HG03060 (cell line): ENCODE results near the gene ZDHHC14.
"Not testable (repeated sequence)": the region's sequence is repeated elsewhere in the genome, so short reads cannot be mapped to it uniquely, and the experiment has no call there.

Experiments
- ATAC-seq: cut with Tn5 transposase; IDR thresholded peaks from one replicate; pipeline ENCODE4 v1.9.1; 2021; ENCODE audit warnings: low read depth, moderate number of reproducible peaks; ENCODE audit not compliant: unreplicated experiment

The ZDHHC14 gene

GRCh38 chr6:157461000-157461915 is 80.3 kb downstream of the ZDHHC14 start:
- peak; percentile 45 for ATAC-seq

DNA sequence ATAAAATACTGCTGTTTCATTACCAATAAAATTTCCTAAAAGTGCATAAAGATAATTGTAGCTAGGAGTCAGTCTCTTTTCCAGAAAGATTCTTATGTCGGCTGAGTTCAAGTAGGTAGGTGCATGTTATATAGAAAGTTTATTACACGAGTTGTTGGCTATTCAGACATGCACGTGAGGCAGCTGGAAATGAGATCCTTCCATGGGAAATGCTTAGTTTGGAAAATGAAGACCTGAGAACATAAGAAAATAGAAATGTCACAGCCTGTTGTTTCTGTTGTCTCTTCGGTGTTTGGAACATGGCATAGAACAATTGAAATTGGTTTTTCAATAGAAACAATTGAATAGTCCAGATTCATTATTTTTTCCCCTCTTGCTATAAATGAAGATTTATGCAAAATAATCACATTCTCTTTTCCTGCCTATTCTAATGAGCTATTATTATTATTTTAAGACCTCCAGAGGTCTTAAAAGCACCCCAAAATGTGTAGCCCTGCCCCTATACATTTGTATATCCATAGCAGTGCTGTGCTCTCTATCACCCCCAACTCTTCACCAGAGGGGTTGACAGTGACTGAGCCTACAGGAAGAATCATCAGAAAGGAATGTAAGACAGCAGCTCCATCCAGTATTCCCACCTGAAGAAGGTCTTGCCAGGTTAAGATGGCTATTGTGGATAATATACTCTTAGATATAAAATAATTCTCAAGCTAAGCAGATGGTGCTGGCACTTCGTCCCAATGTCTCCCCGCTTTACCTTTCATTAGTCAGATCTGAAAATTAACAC is 82.2 kb downstream of the ZDHHC14 start:
- no peak for ATAC-seq

DNA sequence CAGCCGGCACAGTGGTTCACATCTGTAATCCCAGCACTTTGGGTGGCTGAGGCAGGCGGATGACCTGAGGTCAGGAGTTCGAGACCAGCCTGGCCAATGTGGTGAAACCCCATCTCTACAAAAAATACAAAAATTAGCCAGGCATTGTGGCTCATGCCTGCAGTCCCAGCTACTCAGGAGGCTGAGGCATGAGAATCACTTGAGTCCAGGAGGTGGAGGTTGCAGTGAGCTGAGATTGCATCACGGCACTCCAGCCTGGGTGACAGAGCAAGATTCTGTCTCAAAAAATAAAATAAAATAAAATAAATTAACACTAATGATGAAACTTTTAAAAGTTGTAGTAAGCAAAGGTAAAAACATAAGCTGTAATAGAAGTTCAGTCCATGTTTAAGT is 82.7 kb downstream of the ZDHHC14 start:
- not testable (repeated sequence) for ATAC-seq

GRCh38 chr6:157464653-157465535 is 83.9 kb downstream of the ZDHHC14 start:
- ATAC-seq: peak; percentile 45

DNA sequence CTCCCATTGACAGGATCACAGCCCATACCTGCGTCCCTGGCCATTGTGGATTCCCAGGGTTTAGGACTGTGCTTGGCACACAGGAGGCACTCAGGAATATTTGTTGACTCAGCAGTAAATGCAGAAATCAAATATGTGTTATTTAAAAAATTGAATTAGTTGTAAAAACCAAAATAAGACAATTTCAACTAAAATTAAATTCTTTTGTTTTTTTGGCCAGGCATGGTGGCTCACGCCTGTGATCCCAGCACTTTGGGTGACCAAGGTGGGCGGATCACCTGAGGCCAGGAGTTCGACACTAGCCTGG is 85.3 kb downstream of the ZDHHC14 start:
- no peak for ATAC-seq

- ATAC-seq: not testable (repeated sequence)
These were observed 86.3 kb downstream of the ZDHHC14 start for GRCh38 chr6:157467339-157467738.

GRCh38 chr6:157468054-157468453 is 87.1 kb downstream of the ZDHHC14 start:
- no peak for ATAC-seq

GRCh38 chr6:157468574-157468973 is 87.6 kb downstream of the ZDHHC14 start:
- no peak for ATAC-seq

GRCh38 chr6:157469378-157469777 is 88.4 kb downstream of the ZDHHC14 start:
- ATAC-seq: no peak

DNA sequence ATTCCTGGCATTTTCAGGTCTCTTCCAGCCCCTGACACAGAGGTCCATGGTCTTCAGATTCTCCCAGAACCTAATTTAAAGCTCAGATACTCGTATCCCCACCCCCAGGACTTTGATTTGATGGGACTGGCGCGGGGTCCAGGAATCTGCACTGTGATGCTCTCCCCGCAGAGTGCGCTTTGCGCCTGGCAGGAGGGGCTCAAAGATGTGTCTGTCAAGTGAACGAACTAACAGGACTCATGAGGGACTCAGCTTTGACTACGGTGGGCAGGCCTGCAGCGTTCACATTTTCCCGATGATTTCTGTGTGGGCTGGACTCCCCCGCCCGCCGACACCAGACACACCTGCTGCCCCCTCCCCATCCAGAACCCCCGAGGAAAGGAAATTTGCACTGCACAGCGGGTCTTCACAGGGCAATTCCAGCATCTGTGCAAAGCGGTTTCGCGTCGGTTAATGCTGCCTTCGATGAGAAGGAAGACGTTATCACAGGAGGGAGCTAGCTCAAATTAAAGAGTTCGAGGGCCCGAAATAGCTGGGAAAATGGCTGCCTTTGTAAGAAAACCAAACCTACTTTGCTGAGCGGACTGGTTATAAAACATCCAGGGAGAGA is 90.2 kb downstream of the ZDHHC14 start:
- ATAC-seq: no peak

DNA sequence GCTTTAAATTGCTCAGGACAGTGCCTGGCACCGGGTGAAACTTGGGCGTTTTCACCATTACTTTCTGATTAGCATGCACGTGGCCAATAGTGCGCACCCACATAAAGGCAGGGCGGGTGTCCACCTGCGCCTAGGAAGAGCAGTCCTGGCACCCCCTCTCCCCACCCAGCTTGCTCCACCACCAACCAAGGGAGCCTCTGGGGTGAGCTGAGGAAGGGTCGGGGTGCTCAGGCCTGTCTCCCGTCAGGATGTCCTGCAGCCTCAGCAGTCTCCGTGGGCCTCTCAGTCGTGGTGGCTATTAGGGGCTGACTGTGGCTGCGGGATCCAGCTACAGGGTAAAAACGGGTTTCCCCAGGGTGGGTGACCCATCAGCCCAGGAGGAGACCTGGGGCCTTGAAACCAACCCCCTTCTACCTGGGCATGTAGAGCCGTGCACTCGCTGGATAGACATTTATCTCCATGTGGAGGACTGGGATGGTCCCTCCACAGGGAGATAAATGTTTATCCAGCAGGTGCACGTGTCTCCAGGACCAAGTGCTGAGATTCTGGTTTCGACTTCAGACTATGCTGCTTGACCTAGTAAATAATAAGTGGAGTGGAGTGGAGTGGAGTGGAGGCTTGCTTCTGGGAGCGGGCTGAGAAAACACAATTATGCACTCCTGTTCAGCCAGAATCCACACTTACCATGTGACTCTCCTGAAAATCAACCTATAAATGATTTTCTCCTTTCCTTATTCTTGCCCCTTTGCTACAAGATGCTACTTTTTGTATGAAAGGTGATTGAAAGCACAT is 91.1 kb downstream of the ZDHHC14 start:
- ATAC-seq: no peak

GRCh38 chr6:157476797-157477196 is 95.8 kb downstream of the ZDHHC14 start:
- no peak for ATAC-seq

GRCh38 chr6:157478926-157479325 is 97.9 kb downstream of the ZDHHC14 start:
- ATAC-seq: no peak

DNA sequence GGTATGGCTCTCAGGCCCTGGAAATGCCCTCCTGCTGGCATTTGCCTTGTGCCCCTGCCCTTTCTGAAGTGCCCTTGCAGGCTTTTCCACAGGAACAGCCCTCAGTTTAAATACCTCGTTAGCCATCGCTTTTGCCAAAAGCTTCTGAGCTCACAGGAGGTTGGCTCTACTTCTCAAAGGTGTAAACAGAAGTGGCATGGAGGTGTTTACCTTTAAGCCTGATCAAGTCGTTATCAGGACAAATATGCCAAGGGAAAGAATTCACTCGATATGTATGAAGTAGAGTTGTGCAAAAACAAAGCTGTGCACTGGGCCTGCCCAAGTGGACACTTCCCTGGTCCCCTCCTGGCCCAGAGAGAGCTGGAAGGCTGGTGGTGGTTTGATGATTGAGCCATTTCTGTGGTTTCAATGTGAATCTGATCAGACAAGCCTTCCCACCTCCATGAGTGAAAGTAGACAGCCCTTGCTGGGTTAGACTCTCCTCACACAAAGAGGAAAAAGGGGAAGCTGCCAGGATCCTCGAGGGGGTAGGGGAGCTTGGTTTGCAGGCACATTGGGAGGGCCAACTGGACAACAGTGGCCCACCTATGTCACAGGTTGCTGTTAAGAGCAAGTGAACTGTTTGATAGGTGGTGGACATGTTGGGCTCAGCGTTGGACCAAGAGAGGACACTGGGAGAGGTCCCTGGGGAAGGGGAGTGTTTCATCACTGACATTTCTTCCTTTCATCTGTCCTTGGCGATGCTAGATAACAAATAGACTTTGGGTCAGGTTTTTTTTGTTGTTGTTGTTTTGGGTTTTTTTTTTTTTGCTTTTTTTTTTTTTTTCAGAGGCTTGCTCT is 98.7 kb downstream of the ZDHHC14 start:
- no peak for ATAC-seq

GRCh38 chr6:157481189-157481864 is 100.3 kb downstream of the ZDHHC14 start:
- ATAC-seq: no peak

DNA sequence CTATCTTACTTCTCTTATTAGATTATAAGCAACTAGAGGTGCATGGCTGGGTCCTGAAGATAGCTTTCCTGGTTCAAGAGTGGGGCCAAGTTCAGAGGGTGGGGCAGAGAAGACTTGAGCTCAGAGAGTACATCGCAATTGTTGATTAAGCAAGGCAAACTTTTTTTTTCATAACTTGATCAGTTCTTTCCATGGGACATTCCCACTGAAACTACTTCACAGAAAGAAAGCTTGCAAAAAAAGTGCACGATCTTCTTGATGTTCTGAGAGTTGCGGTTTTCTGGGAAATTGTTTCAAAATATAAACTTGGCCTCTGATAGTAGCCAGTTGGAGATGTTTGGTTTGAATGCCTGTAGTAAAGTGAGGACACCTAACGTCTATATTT is 100.9 kb downstream of the ZDHHC14 start:
- ATAC-seq: no peak

GRCh38 chr6:157483770-157484169 is 102.8 kb downstream of the ZDHHC14 start:
- ATAC-seq: no peak

GRCh38 chr6:157484181-157484580 is 103.2 kb downstream of the ZDHHC14 start:
- ATAC-seq: no peak
